ENCODE measurements around the gene AK9.

DNA sequence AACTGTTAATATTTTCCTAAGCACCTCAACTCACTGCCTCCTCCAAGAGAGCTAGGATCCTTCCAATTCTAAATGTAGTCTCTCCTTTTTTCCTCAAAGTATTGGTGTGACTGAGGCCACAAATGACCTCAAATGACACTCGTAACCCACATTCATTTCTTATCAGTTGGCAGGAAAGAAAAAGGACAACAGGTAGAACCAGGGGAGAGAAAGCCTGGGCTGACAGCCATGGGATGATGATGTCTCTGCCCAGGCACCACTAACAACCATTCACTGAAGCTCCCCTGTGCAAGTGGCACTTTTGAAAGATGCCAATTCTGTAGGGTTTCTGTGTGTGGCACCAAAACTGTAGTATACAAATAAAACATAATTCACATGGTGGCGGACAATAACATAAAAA, 215.4 kb downstream of the AK9 start:
- TF ChIP-seq EZH2 (IDR thresholded peaks at IDR 0.05; ENCODE audit: low read length, unreplicated experiment) (no peak), CTCF (conservative IDR thresholded peaks at IDR 0.05; ENCODE audit: low read depth, low read length) (no peak), EZH2phosphoT487 (IDR thresholded peaks at IDR 0.05; ENCODE audit: borderline replicate concordance, low read length) (no peak)

Data from PC-3 (cell line).